CD14-positive monocyte (primary cell): Measurements from ENCODE around the gene TBC1D22A. TPM values are rescaled to one million over a fixed set of nuclear protein-coding genes. Genes with fewer than 3 reads are reported as not detected.

Experiments used
- DNase-seq, 3 donors: peaks; one replicate each; pipeline ENCODE4 v3.0.0-alpha.2; 2011 to 2022
- H2AFZ ChIP-seq: 2 replicates; pipeline ENCODE4 v1.6.0; 2012; ENCODE audit warnings: mild to moderate bottlenecking, low read depth, low read length, inconsistent platforms; ENCODE audit not compliant: insufficient read depth, poor library complexity, severe bottlenecking
- H3K27ac ChIP-seq, 2 donors: 1 replicate in 1 of 2; 2 replicates in 1 of 2; pipeline ENCODE4 v1.5.1; 2012 to 2013; ENCODE audit warnings: low read length in 2 of 2, control low read depth in 1 of 2, inconsistent platforms in 1 of 2, low read depth in 1 of 2, mild to moderate bottlenecking in 1 of 2
- H3K27me3 ChIP-seq, 2 donors: one replicate each; pipeline versions ENCODE4 v1.6.0 to v1.6.1; 2011 to 2013; ENCODE audit warnings: low read length in 2 of 2; ENCODE audit not compliant: control insufficient read depth in 2 of 2, insufficient read depth in 2 of 2
- H3K36me3 ChIP-seq, 2 donors: replicated peaks in 1 of 2; 1 replicate in 1 of 2; 2 replicates in 1 of 2; pipeline versions ENCODE4 v1.5.1 to v1.6.1; 2012 to 2013; ENCODE audit warnings: low read length in 2 of 2, control low read depth in 1 of 2, inconsistent platforms in 1 of 2, mild to moderate bottlenecking in 1 of 2; ENCODE audit not compliant: insufficient read depth in 2 of 2, control insufficient read depth in 1 of 2
- H3K4me1 ChIP-seq, 2 donors: 1 replicate in 1 of 2; 2 replicates in 1 of 2; pipeline versions ENCODE4 v1.5.1 to v1.6.1; 2012 to 2013; ENCODE audit warnings: low read length in 2 of 2, control low read depth in 1 of 2, inconsistent platforms in 1 of 2, mild to moderate bottlenecking in 1 of 2, moderate library complexity in 1 of 2; ENCODE audit not compliant: insufficient read depth in 2 of 2, control insufficient read depth in 1 of 2
- H3K4me2 ChIP-seq: replicated peaks from 2 replicates; pipeline ENCODE3; 2012; ENCODE audit warnings: low read length, moderate library complexity, mild to moderate bottlenecking; ENCODE audit not compliant: poor library complexity, severe bottlenecking; ENCODE audit errors: extremely low read depth
- H3K4me3 ChIP-seq, 3 experiments: fragments of 200-600 bp in 1 of 3; sonication (generic) in 1 of 3; replicated peaks in 1 of 3; 1 replicate in 2 of 3; 2 replicates in 1 of 3; pipeline ENCODE4 v1.5.1; 2011 to 2013; ENCODE audit warnings: low read length in 3 of 3, mild to moderate bottlenecking in 3 of 3, control low read depth in 2 of 3, low read depth in 2 of 3, inconsistent platforms in 1 of 3, moderate library complexity in 1 of 3
- H3K79me2 ChIP-seq: 2 replicates; pipeline ENCODE4 v1.6.0; 2012; ENCODE audit warnings: mild to moderate bottlenecking, control low read depth, inconsistent platforms, low read length, moderate library complexity; ENCODE audit not compliant: insufficient read depth
- H3K9ac ChIP-seq: 2 replicates; pipeline ENCODE4 v1.6.0; 2017; ENCODE audit warnings: low read length, mild to moderate bottlenecking; ENCODE audit not compliant: insufficient read depth, poor library complexity, severe bottlenecking
- H3K9me3 ChIP-seq, 2 donors: replicated peaks in 1 of 2; 1 replicate in 1 of 2; 2 replicates in 1 of 2; pipeline versions ENCODE4 v1.5.1 to v1.6.1; 2012 to 2013; ENCODE audit warnings: low read length in 2 of 2, control low read depth in 1 of 2; ENCODE audit not compliant: control insufficient read depth in 1 of 2, insufficient read depth in 1 of 2
- H4K20me1 ChIP-seq: 2 replicates; pipeline ENCODE4 v1.6.0; 2012; ENCODE audit warnings: mild to moderate bottlenecking, low read length, control low read depth, moderate library complexity; ENCODE audit not compliant: insufficient read depth
- H3K27ac Mint-ChIP-seq, 7 donors: one replicate each; pipeline ENCODE4 v1.8.0; 2020; ENCODE audit warnings: mild to moderate bottlenecking in 7 of 7, mixed read lengths in 7 of 7, moderate library complexity in 6 of 7, inconsistent platforms in 2 of 7
- H3K27me3 Mint-ChIP-seq, 3 donors: one replicate each; pipeline ENCODE4 v1.8.0; 2021 to 2022; ENCODE audit warnings: low read depth in 3 of 3, mild to moderate bottlenecking in 3 of 3, mixed read lengths in 3 of 3, moderate library complexity in 3 of 3, inconsistent platforms in 1 of 3
- H3K36me3 Mint-ChIP-seq, 2 donors: one replicate each; pipeline ENCODE4 v1.8.0; 2020; ENCODE audit warnings: mixed read lengths in 2 of 2, inconsistent platforms in 1 of 2, mild to moderate bottlenecking in 1 of 2
- H3K4me1 Mint-ChIP-seq: one replicate; pipeline ENCODE4 v1.8.0; 2020; ENCODE audit warnings: mild to moderate bottlenecking, mixed read lengths
- H3K4me3 Mint-ChIP-seq, 2 donors: one replicate each; pipeline ENCODE4 v1.8.0; 2020; ENCODE audit warnings: mild to moderate bottlenecking in 2 of 2, mixed read lengths in 2 of 2, moderate library complexity in 1 of 2
- H3K9me3 Mint-ChIP-seq, 7 donors: one replicate each; pipeline ENCODE4 v1.8.0; 2020 to 2022; ENCODE audit warnings: mixed read lengths in 7 of 7, mild to moderate bottlenecking in 6 of 7, moderate library complexity in 6 of 7, inconsistent platforms in 2 of 7
- WGBS: methylation state at CpG from one replicate; pipeline ENCODE4 v1.1.5; 2013; ENCODE audit warnings: missing lambda C conversion rate; ENCODE audit not compliant: insufficient coverage; 5-methylcytosine and 5-hydroxymethylcytosine counted together
- intact Hi-C, 2 donors: fragments of 100-400 bp; cut with micrococcal nuclease; formaldehyde crosslinking; loops; one replicate each; pipeline versions ENCODE4 v1.15.0 to v1.15.1; 2023
- polyA plus RNA-seq, 3 donors: library from polyadenylated mRNA; depleted of rRNA in 1 of 3; unstranded in 2 of 3; stranded (reverse) in 1 of 3; fragments of 300-500 nt in 2 of 3; fragments of >200 nt in 1 of 3; fragmentation: Illumina TruSeq in 2 of 3; gene quantifications; 1 replicate in 2 of 3; 2 replicates in 1 of 3; pipeline ENCODE4 v1.2.3, GENCODE V29; 2012 to 2021
- TF ChIP-seq, protein P1 (sequence below): fragments of 200-600 bp; IDR thresholded peaks from one replicate; pipeline ENCODE4 v1.8.0; 2022; ENCODE audit warnings: antibody characterized with exemption, mild to moderate bottlenecking

The TBC1D22A gene
- polyA plus RNA-seq, 3 donors = 25.9 to 36.2 (median 29.5) TPM

DNA sequence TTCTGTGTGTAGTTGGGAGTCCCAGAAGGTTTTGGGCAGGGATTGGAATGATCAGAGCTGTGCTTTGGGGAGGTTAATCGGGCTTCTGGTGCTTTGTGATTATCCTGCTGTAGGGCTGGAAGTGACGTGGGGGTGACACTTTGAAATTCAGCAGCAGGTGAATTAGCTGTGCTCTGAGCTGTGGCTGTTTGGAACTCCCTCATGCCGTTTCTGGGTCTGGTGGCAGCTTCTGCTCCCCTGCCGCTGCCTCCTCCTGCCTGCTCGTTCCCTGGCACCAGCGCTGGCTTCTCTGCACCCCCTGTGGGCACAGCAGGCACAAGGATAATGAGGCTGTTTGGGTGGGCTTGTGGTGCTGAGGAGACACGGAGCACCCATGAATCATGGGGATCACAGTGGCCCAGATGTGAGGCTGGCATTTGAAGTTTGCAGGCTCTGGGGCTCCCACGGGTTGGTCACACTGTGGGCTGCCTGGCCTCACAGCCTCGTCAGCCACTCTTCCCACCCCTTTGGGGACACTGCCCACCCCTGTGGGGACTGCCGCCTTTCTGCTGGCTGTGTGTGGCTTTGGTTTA lies 49.7 kb downstream of the TBC1D22A start:
- peaks cover 98% of the 10 kb centered on the region for H4K20me1 ChIP-seq
- WGBS = 95% methylated on average over 6 of the region's 10 CpGs
- intact Hi-C loops = no loop called here
- Mint-ChIP-seq H3K4me1 (peaks cover 11% of the 10 kb centered on the region), H3K27me3 (no peaks in the 10 kb centered on the region), H3K4me3 (no peak overlapping the region), H3K9me3 (peaks cover 0 to 3% (median 0%) of the 10 kb centered on the region in 7 donors), H3K36me3 (peaks cover 54 to 66% of the 10 kb centered on the region in 2 donors), H3K27ac (peak overlapping the region in 3 of 7 donors; percentile 31 to 77 (median 40))
- no peak overlapping the region for H3K4me2 ChIP-seq
- DNase-seq = no peak
- H3K36me3 ChIP-seq = peaks cover 40 to 82% of the 10 kb centered on the region in 2 donors
- no peak overlapping the region for H3K27ac ChIP-seq
- no peak overlapping the region for H2AFZ ChIP-seq
- no peak overlapping the region for H3K4me3 ChIP-seq
- H3K27me3 ChIP-seq = no peaks in the 10 kb centered on the region
- H3K9me3 ChIP-seq = no peaks in the 10 kb centered on the region
- peaks cover 9 to 13% of the 10 kb centered on the region in 2 donors for H3K4me1 ChIP-seq
- H3K79me2 ChIP-seq = peaks cover 36% of the 10 kb centered on the region
- TF ChIP-seq, protein P1, sequence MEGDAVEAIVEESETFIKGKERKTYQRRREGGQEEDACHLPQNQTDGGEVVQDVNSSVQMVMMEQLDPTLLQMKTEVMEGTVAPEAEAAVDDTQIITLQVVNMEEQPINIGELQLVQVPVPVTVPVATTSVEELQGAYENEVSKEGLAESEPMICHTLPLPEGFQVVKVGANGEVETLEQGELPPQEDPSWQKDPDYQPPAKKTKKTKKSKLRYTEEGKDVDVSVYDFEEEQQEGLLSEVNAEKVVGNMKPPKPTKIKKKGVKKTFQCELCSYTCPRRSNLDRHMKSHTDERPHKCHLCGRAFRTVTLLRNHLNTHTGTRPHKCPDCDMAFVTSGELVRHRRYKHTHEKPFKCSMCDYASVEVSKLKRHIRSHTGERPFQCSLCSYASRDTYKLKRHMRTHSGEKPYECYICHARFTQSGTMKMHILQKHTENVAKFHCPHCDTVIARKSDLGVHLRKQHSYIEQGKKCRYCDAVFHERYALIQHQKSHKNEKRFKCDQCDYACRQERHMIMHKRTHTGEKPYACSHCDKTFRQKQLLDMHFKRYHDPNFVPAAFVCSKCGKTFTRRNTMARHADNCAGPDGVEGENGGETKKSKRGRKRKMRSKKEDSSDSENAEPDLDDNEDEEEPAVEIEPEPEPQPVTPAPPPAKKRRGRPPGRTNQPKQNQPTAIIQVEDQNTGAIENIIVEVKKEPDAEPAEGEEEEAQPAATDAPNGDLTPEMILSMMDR = no peak
- H3K9ac ChIP-seq = no peak overlapping the region

DNA sequence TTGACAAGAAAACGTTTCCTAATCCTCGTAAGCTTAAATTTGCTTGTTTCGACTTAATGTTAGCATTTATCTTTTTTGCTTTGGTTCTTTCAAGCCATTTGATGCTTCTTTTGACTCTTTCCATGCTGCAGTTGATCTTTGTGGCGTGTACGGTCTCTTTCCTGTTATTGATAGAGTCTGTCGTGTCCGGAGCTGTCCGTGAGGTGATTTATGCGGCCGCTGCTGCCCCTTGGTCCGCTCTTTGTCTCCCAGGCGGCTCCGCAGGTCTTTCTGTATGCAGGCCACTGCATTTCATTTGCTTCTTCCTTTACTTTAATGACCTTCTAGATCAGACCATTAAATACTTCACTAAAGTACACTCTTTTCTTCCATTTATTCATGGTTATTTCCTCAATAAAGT lies 50.3 kb downstream of the TBC1D22A start:
- Histone ChIP-seq H3K27me3 (no peaks in the 10 kb centered on the region), H4K20me1 (peaks cover 98% of the 10 kb centered on the region), H3K9me3 (no peaks in the 10 kb centered on the region), H3K36me3 (peaks cover 34 to 82% of the 10 kb centered on the region in 2 donors), H3K27ac (no peak overlapping the region), H3K4me1 (peaks cover 9 to 13% of the 10 kb centered on the region in 2 donors), H3K9ac (no peak overlapping the region), H3K4me3 (no peak overlapping the region), H3K4me2 (no peak overlapping the region), H3K79me2 (peaks cover 42% of the 10 kb centered on the region), H2AFZ (no peak overlapping the region)
- H3K9me3 Mint-ChIP-seq = peaks cover 0 to 3% (median 0%) of the 10 kb centered on the region in 7 donors
- H3K4me3 Mint-ChIP-seq = no peak overlapping the region
- H3K36me3 Mint-ChIP-seq = peaks cover 52 to 64% of the 10 kb centered on the region in 2 donors
- intact Hi-C loops = no loop called here
- WGBS = 98% methylated on average over 10 of the region's 13 CpGs
- H3K27me3 Mint-ChIP-seq = no peaks in the 10 kb centered on the region
- TF ChIP-seq, protein P1 = no peak
- H3K4me1 Mint-ChIP-seq = peaks cover 11% of the 10 kb centered on the region
- no peak overlapping the region for H3K27ac Mint-ChIP-seq
- DNase-seq = no peak
